Stimulated activated CD8-positive, alpha-beta memory T cell treated with anti-CD3 and anti-CD28 coated beads, Interleukin-4, amount 100 ng/mL, for 4 hours (primary cell): ENCODE measurements around the gene RFWD3.
"Not testable (repeated sequence)": the region's sequence is repeated elsewhere in the genome, so short reads cannot be mapped to it uniquely, and the experiment has no call there.

Experiments
- DNase-seq, 2 donors: peaks; one replicate each; pipeline ENCODE4 v3.0.0-alpha.2; 2020; ENCODE audit warnings: low read depth in 2 of 2, low spot score in 1 of 2

RFWD3 gene

DNA sequence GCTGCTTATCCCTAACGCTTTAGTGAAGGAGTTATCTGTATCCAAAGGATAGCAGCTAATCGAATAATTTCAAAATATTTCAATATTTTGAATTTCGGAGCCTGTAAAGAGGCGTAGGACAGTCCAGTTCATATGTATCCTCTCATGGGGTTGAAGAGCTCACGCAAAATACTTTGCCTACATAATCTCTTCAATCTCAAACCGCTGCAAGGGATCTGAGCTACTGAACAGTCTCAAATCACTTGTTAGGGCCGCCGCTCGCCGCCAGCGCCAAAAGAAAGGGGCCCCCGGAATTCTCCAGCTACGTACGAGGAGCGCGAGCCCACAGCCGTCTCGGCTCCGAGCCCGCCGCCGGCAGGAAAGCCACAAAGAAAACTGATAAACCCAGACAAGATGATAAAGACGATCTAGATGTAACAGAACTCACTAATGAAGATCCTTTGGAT lies 601 bp upstream of the RFWD3 start:
- no peak for DNase-seq

DNA sequence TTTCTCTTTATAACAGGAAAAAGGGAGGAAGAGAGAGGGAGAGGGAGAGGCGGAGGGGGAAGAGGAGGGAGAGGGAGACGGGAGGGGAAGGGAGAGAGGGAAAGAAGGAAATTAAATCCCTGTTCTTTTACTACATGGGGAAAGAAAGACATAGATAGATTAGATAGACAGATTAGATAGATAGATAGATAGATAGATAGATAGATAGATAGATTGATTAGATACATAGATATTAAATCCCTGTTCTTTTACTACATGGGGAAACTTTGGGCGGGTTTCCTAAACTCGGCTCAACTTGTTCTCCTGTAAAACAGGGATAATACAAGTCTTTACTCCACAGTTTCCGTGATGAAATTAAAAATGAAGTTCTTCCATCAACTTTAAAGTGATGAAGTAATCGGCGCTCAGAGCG lies 661 bp downstream of the RFWD3 start:
- no peak for DNase-seq

DNA sequence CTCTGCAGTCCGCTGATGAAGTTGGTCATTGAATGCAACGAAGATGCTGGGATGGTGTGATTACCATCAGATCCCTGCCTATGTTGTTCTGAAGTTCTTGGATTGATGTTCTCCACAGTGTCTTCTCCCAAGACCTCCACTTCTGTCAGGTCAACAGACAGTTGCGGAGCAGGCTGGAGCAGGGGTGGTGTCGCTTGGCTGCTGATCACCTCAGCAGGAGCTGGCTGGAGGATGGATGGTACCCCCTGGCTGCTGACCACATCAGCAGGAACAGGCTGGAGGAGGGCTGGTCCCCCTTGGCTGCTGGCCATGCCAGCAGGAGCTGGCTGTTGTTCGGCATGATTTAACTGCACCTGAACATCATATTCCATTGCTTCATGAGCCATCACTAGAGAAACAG lies 5.6 kb downstream of the RFWD3 start:
- no peak for DNase-seq

DNA sequence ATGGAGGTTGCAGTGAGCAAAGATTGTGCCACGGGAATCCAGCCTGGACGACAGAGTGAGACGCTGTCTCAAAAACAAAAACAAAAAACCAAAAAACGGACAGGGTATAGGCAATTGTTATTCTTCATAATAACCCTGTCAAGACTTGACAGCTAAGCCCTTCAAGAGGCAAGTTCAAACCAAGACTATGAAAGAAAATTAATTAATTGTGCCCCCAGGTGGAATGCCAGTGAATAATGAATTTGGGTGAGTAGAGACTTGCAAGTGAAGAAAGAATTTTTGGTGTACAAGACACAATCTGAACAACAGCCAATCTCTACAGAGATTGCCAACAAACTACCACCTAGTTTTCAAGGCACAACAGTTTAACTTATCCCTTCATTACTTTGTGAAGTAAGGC lies 6.3 kb downstream of the RFWD3 start:
- DNase-seq = no peak

DNA sequence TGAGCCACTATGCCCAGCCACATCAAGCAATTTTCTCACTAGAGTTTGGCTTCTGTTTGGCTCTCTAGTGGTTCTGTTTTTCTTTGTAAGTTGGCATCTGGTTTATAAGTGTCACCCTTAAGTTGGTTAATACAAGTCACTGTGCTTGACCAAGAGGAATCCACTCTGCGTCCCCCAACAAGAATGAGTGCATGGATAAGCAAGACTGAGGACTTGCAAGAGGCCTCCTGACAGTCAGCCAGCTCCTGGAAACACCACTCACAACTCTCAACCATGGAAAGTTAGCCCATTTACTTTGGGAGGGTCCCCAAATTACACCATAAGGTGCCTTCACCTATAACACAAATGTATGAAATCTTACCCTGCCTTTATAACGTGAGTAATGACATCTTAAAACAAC lies 7.6 kb downstream of the RFWD3 start:
- no peak for DNase-seq

DNA sequence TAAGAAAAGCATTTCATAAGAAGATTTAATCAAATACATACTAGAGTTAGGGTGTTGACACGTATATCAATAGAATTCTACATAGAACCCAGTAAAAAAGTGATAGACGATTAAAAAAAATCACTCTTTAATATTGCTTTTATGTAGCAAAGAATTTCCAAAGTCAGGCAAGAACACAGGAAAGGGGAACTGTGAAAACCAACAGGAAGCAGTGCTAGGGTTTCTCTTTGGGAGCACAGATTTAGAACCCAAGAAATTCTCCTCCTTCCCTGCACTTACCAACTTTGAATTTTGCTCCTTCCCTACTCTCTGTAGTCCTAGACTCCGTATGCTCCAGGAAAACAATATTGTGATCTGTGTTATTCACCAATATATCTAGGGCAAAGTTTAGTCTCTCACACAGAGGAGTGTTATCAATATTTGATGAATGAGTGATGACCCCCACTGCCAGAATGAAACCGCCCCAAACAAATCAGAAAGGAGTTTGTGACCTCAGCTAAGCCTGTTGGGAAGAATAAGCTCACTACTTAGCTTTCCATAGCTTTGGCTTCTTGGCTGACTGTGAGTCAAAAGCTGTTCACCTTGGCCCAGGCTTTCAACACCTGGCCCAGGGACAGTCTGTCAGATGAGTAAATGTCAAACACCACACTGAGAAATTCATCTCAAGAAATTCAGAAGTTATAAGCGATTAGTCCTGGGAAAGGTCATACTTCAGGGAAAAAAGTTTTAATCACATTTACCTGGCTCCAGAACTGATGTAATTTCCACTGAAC lies 8.6 kb downstream of the RFWD3 start:
- DNase-seq = no peak

DNA sequence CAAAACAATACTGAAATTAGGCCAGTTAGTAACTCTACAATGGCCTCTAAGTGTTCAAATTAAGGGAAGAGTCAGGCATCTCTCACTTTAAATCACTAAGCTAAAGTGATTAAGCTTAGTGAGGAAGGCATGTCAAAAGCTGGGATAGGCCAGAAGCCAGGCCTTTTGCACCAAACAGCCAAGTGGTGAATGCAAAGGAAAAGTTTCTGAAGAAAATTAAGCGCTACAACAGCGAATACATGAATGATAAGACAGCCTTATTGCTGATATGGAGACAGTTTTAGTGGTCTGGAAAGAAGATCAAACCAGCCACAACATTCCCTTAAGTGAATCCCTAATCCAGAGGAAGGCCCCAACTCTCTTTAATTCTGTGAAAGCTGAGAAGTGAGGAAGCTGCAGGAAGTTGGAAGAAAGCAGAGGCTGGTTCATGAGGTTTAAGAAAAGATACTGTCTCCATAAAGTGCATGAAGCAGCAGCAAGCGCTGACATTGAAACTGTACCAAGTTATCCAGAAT lies 12.1 kb downstream of the RFWD3 start:
- no peak for DNase-seq

DNA sequence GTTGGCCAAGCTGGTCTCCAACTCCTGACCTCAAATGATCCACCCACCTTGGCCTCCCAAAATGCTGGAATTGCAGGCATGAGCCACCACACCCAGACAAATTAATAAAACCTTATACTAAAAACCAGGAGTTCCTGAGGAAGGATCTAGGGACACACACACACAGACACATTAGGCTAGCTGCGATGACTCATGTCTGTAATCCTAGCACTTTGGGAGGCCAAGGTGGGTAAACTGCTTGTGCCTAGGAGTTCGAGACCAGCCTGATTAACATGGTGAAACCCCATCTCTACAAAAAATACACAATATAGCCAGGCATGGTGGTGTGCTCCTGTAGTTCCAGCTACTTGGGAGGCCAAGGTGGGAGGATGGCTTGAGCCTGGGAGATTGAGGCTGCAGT lies 13.8 kb downstream of the RFWD3 start:
- DNase-seq = not testable (repeated sequence)

DNA sequence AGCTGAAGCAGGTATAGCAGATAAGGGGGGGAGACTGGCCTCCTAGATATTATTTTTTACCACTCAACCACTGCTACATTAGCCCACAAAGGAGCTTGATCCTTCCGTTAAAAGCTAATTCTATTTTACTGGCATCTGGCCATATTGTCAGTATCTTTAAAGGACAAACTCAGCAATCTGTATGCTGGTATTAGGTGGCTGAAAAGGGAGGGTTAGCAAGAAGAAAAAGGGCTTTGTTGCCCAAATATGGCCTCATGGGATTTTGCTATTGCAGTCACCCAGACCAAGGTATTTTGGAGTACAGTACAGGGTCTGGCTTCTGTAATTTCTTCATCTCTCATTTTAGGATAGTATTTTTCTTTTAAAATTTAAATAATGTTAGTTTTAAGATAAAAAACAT lies 14.4 kb downstream of the RFWD3 start:
- no peak for DNase-seq

DNA sequence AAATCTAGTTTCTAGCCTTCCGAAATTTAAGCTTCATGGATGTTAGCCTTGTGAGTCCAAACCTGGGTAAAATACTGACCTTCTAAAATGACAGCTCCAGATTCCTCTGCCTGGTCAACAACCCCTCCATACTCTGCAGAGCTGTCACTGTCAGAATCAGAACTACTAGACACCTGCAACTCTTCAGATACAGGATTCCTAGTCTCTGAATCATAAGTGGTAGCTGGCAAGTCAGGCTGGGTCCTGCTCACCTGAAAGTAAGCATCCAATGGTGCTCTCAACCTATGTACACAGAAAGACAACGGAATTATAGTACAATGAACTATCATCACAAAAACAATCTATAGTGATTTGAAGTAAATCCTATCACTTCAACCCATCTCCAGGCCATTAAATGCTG lies 14.8 kb downstream of the RFWD3 start:
- no peak for DNase-seq

DNA sequence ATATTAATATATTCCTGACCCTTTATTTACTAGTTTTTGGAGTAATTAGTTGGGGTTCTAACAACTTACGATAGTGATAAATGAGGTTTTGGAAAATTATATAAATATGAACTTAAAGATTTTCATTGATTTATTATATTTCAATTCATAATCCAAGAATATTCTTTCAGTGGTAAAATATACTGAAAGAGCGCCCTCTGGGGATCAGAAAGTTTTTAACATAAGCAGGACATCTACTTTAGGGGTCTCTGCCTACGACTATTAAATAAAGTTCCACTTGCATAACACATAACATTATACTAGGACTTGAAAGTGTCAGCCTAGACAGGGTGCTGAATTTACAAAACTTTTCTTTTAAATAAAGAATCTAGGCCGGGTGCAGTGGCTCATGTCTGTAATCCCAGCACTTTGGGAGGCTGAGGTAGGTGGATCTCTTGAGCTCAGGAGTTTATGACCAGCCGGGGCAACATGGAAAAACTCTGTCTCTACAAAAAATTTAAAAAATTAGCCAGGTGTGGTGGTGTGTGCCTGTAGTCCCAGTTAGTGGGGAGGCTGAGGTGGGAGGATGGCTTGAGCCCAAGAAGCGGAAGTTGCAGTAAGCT lies 15.6 kb downstream of the RFWD3 start:
- no peak for DNase-seq

DNA sequence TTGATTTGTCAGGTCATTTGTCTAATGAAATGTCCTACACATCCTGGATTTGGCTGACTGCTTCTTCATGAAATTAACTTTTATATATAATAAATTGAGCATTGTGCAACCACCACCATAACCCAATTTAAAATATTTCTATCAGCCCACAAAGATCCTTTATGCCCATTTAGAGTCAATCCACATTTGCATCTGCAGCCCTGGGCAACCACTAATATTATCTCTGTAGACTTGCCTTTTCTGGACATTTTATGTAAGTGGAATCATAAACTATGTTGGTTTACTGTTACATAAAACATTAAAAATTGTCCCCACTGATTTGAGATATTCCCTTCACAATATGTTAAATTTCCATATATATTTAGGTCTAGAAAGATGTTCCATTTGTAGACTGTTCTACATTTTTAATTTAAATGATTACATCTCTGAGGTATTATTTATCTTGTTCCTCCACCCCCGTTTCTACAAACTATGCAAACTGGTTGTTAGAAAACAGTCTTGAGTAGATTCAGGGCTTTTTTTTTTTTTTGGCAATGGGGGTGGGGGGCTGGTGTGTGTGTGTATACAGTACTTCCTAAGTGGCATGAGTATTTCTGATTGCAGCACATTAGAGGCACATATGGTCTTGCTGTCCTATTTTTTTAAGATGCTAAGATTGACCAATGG lies 16.7 kb downstream of the RFWD3 start:
- no peak for DNase-seq

DNA sequence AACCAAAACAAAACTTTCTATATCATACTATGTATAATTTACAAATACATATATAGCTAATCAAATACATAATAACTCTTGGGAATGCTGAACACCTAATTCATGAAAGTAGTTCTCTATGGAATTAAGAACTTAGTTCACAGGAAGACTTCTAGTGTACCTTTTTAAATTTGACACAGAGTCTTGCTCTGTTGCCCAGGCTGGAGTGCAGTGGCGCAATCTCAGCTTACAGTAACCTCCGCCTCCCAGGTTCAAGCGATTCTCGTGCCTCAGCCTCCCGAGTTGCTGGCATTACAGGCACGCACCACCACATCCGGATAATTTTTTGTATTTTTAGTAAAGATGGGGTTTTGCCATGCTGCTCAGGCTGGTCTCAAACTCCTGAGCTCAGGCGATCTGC lies 24.7 kb downstream of the RFWD3 start:
- DNase-seq = no peak

DNA sequence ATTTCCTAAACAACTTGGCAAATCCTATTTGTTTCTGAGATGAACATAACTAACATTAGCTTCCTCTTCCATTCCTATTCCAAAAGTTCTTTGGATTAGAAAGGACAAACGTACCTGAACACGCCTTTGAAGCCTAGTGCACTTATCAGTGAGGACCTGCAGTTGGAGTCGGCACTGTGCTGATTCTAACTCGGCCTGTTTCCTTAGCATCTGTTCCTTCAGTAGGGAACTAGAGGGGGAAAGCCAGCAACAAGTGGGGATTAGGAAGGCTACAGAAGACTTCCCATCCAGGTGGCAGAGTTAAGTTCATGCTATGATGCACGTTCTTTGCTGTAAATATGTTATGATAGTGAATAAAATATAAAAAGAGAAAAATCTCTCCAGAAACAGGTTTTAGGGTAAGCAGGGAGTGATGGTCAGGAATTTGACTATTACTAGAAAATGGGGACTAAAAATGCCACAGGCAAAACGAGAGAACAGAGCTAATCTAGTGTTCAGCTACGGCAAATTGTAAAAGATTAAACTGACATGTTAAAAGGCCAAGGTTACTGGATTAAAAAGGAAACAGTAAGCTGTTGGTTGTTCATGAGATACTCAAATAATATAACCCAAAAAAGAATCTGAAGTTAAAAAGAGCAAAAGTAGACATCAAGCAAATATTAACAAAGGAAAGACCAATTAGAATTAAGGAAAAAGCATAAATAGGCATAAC lies 28.8 kb downstream of the RFWD3 start:
- no peak for DNase-seq

DNA sequence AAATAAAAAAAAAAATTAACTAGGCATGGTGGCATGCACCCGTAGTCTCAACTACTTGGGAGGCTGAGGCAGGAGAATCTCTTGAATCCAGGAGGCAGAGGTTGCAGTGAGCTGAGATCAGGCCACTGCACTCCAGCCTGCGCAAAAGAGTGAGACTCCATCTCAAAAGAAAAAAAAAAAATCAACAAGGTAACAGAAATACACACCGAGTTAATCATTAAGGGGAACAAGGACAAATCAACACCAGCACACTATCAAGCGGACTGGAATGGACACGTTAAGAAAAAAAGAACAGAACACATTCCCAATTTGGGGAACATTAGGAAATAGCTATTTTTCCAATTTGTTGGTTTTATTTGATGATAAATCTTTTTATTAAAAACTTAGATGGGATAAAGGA lies 31.4 kb downstream of the RFWD3 start:
- DNase-seq = no peak

DNA sequence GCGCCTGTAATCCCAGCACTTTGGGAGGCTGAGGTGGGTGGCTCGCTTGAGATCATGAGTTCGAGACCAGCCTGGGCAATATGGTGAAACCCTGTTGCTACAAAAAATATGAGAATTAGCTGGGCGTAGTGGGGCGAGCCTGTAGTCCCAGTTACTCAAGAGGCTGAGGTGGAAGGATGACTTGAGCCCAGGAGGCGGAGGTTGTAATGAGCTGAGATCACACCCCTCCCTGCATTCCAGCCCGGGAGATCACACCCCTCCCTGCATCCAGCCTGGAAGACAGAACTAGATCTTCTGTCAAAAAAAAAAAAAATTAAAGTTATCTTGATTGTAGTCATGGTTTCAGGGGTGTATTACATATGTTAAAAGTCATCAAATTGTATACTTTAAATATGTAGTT lies 33.0 kb downstream of the RFWD3 start:
- DNase-seq = no peak

DNA sequence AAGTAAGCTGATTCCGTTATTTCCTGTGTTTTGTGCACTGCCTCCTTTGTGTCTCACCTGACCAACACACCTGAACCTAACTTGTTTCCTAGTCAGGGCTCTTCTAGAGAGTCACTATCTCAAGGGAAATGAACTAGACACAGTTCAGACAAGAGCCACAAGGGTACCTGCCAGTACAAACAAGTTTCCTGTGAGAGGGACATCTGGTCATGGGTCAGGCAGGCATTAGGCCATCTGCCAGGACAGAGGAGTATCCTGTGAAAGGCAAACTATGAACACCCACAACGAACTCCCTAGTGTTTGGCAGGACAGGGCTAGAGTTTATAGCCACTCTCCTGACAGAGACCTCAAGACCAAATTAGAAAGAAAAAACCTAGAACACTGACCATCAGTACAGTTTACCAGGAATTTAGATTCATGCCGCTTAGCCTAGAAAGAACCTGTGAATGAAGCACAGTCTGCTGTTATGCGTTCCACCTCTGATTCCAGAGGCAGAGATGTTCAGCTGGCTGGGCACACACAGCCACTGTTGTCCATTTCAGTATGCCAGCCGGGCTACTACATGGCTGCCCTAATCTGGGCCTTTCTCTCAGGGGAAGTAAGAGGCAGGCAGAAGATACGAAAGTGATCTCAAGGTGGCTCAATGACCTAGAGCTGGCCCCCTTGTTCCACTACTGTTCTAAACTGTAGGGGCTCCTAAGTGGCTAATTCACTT lies 39.0 kb downstream of the RFWD3 start:
- DNase-seq = no peak

DNA sequence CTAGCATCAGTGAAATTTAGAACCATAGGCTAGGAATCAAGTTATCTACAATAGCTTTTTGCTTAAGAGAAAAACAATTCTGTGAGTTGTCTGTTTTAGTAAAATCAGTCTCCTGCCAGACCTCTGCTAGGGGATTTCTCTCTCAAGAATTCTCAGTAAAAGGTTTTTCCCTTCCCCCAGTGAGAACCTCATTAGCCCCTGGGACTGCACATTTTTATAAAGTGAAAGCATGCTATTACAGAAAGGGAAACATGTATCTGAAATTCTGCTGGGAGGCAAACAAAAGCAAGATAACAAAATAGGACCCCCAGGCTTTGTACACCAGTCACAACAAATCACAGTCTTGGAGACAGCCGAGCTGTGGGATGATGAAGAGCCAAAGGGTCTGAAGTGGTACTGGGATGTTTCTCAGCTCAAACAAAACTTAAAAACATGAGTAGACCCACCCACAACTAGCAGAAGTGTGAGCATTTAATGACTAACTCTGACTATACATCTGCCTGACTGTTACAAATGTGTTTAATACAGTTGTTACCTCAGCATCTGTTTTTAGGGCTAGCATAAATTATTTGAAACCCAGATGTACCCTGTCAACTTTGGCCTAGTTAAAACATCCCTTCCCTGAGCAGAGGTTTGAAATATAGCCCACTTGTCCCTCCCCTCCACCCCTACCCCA lies 39.8 kb downstream of the RFWD3 start:
- no peak for DNase-seq

DNA sequence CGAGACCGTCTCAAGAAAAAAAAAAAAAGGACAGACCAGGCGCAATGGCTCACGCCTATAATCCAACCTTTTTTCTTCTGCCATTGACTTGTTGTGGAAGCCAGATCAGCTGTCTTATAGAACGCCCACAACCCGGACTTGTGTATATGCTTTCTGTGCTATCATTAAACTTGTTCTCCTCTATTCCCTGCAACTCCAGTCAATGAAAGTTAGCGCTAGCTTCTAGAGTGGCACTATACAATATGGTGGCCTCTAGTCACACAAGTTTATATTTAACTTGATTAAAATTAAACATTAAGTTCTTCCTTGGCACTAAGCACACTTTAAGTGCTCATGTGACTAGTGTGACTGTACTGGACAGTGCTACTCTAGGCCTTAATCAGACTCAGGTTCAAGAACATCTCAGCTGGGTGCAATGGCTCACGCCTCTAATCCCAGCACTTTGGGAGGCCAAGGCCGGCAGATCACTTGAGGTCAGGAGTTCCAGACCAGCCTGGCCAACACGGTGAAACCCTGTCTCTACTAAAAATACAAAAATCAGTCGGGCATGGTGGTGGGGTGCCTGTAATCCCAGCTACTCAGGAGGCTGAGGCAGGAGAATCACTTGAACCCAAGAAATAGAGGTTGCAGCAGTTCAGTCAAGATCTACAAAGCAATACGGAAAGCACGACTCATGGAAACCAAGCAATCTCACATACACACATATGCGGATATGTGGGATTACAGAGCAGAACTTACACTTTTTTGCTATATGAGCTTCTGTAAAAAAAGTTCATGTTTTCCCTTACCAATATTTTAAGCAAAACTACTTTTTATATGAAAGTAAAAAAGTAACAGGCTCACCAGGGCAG lies 41.0 kb downstream of the RFWD3 start:
- no peak for DNase-seq

DNA sequence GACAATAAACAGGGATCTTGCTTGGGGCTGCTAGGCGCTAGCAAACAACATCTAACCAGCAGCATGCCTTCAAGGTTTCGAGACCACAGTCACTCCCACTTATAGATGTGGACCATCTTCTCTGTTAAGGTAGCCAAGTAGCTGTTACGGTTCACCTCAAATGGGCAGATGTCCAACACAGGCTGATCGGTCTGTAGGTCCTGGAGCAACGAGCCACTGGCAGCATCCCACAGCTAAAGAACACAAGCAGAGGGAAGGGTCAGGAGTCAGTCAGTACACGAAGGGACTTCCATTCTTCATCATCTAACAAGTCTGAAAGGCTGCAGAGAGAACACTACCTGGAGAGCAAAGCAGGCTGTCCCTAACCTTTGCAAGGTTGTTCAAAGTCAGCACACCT lies 42.8 kb downstream of the RFWD3 start:
- no peak for DNase-seq
